Measurements from ENCODE around the gene RPL39L. TPM values are rescaled to one million over a fixed set of nuclear protein-coding genes. Genes with fewer than 3 reads are reported as not detected.
"Not testable (repeated sequence)": the region's sequence is repeated elsewhere in the genome, so short reads cannot be mapped to it uniquely, and the experiment has no call there.

RPL39L gene
- total RNA-seq, 1 experiment from 2014 or later: 62.9 TPM

- DNase-seq: no peak
- H3K36me3 ChIP-seq (replicated peaks; ENCODE audit: control insufficient read depth, insufficient read depth, low read length): peaks cover 1% of the 10 kb centered on the region
- H3K4me3 ChIP-seq (ENCODE audit: insufficient read depth, low read depth, low read length): no peak overlapping the region
- H3K27me3 ChIP-seq (ENCODE audit: control insufficient read depth, insufficient read depth, low read length): no peaks in the 10 kb centered on the region
These were observed 23.1 kb upstream of the RPL39L start for GRCh38 chr3:187162265-187162953.

GRCh38 chr3:187161556-187161955 is 22.3 kb upstream of the RPL39L start:
- DNase-seq: no peak
- Histone ChIP-seq H3K27me3 (ENCODE audit: control insufficient read depth, insufficient read depth, low read length) (no peaks in the 10 kb centered on the region), H3K36me3 (replicated peaks; ENCODE audit: control insufficient read depth, insufficient read depth, low read length) (peaks cover 1% of the 10 kb centered on the region), H3K4me3 (ENCODE audit: insufficient read depth, low read depth, low read length) (no peak overlapping the region)

- Histone ChIP-seq H3K36me3 (replicated peaks; ENCODE audit: control insufficient read depth, insufficient read depth, low read length) (peaks cover 1% of the 10 kb centered on the region), H3K4me3 (ENCODE audit: insufficient read depth, low read depth, low read length) (no peak overlapping the region), H3K27me3 (ENCODE audit: control insufficient read depth, insufficient read depth, low read length) (no peaks in the 10 kb centered on the region)
- DNase-seq: no peak
These were observed 11.3 kb upstream of the RPL39L start for GRCh38 chr3:187150599-187150998.

GRCh38 chr3:187150186-187150585 is 10.9 kb upstream of the RPL39L start:
- no peak for DNase-seq
- Histone ChIP-seq H3K4me3 (ENCODE audit: insufficient read depth, low read depth, low read length) (no peak overlapping the region), H3K27me3 (ENCODE audit: control insufficient read depth, insufficient read depth, low read length) (no peaks in the 10 kb centered on the region), H3K36me3 (replicated peaks; ENCODE audit: control insufficient read depth, insufficient read depth, low read length) (peaks cover 1% of the 10 kb centered on the region)

- no peaks in the 10 kb centered on the region for H3K27me3 ChIP-seq (ENCODE audit: control insufficient read depth, insufficient read depth, low read length)
- peaks cover 7% of the 10 kb centered on the region for H3K36me3 ChIP-seq (replicated peaks; ENCODE audit: control insufficient read depth, insufficient read depth, low read length)
- no peak for DNase-seq
- no peak overlapping the region for H3K4me3 ChIP-seq (ENCODE audit: insufficient read depth, low read depth, low read length)
These were observed 7.1 kb upstream of the RPL39L start for GRCh38 chr3:187146389-187146788.

- peaks cover 7% of the 10 kb centered on the region for H3K36me3 ChIP-seq (replicated peaks; ENCODE audit: control insufficient read depth, insufficient read depth, low read length)
- no peak for DNase-seq
- H3K4me3 ChIP-seq (ENCODE audit: insufficient read depth, low read depth, low read length): no peak overlapping the region
- no peaks in the 10 kb centered on the region for H3K27me3 ChIP-seq (ENCODE audit: control insufficient read depth, insufficient read depth, low read length)
These were observed 6.0 kb upstream of the RPL39L start for GRCh38 chr3:187145149-187145895.

GRCh38 chr3:187139895-187140253 is 578 bp upstream of the RPL39L start:
- H3K36me3 ChIP-seq (replicated peaks; ENCODE audit: control insufficient read depth, insufficient read depth, low read length): peaks cover 6% of the 10 kb centered on the region; the same call in 1 of the 2 replicates
- no peak for DNase-seq
- no peaks in the 10 kb centered on the region for H3K27me3 ChIP-seq (ENCODE audit: control insufficient read depth, insufficient read depth, low read length)
- no peak overlapping the region for H3K4me3 ChIP-seq (ENCODE audit: insufficient read depth, low read depth, low read length)

GRCh38 chr3:187136936-187137335 is 2.4 kb downstream of the RPL39L start:
- DNase-seq: no peak
- Histone ChIP-seq H3K36me3 (replicated peaks; ENCODE audit: control insufficient read depth, insufficient read depth, low read length) (peaks cover under 1% of the 10 kb centered on the region; the same call in 1 of the 2 replicates), H3K27me3 (ENCODE audit: control insufficient read depth, insufficient read depth, low read length) (no peaks in the 10 kb centered on the region), H3K4me3 (ENCODE audit: insufficient read depth, low read depth, low read length) (no peak overlapping the region)

- no peak for DNase-seq
- Histone ChIP-seq H3K36me3 (replicated peaks; ENCODE audit: control insufficient read depth, insufficient read depth, low read length) (no peaks in the 10 kb centered on the region; the same call in 1 of the 2 replicates), H3K27me3 (ENCODE audit: control insufficient read depth, insufficient read depth, low read length) (no peaks in the 10 kb centered on the region), H3K4me3 (ENCODE audit: insufficient read depth, low read depth, low read length) (no peak overlapping the region)
These were observed 3.0 kb downstream of the RPL39L start for GRCh38 chr3:187136337-187136736.

GRCh38 chr3:187135172-187135690 is 4.1 kb downstream of the RPL39L start:
- H3K27me3 ChIP-seq (ENCODE audit: control insufficient read depth, insufficient read depth, low read length); DNase-seq; H3K36me3 ChIP-seq (replicated peaks; ENCODE audit: control insufficient read depth, insufficient read depth, low read length); H3K4me3 ChIP-seq (ENCODE audit: insufficient read depth, low read depth, low read length): not testable (repeated sequence)

- not testable (repeated sequence) for DNase-seq; H3K27me3 ChIP-seq (ENCODE audit: control insufficient read depth, insufficient read depth, low read length); H3K36me3 ChIP-seq (replicated peaks; ENCODE audit: control insufficient read depth, insufficient read depth, low read length); H3K4me3 ChIP-seq (ENCODE audit: insufficient read depth, low read depth, low read length)
These were observed 6.1 kb downstream of the RPL39L start for GRCh38 chr3:187133181-187133580.

GRCh38 chr3:187132666-187133065 is 6.6 kb downstream of the RPL39L start:
- DNase-seq: no peak
- no peaks in the 10 kb centered on the region for H3K27me3 ChIP-seq (ENCODE audit: control insufficient read depth, insufficient read depth, low read length)
- H3K36me3 ChIP-seq (replicated peaks; ENCODE audit: control insufficient read depth, insufficient read depth, low read length): no peaks in the 10 kb centered on the region; the same call in 1 of the 2 replicates
- no peak overlapping the region for H3K4me3 ChIP-seq (ENCODE audit: insufficient read depth, low read depth, low read length)

GRCh38 chr3:187131981-187132380 is 7.3 kb downstream of the RPL39L start:
- DNase-seq: no peak
- Histone ChIP-seq H3K36me3 (replicated peaks; ENCODE audit: control insufficient read depth, insufficient read depth, low read length) (no peaks in the 10 kb centered on the region; the same call in 1 of the 2 replicates), H3K27me3 (ENCODE audit: control insufficient read depth, insufficient read depth, low read length) (no peaks in the 10 kb centered on the region), H3K4me3 (ENCODE audit: insufficient read depth, low read depth, low read length) (no peak overlapping the region)

GRCh38 chr3:187130346-187131066 is 8.8 kb downstream of the RPL39L start:
- Histone ChIP-seq H3K4me3 (ENCODE audit: insufficient read depth, low read depth, low read length) (no peak overlapping the region), H3K27me3 (ENCODE audit: control insufficient read depth, insufficient read depth, low read length) (no peaks in the 10 kb centered on the region), H3K36me3 (replicated peaks; ENCODE audit: control insufficient read depth, insufficient read depth, low read length) (no peaks in the 10 kb centered on the region)
- DNase-seq: no peak
